RWPE1 (cell line): ENCODE measurements around the gene PRSS12.

Experiments
- CTCF ChIA-PET: fragments of 350-600 bp; sonication (Branson Sonifier 250); formaldehyde crosslinking; extraction: SDS; loops from one replicate; lab custom pipeline; 2021; lab: Yijun Ruan, JAX
- POLR2A ChIA-PET: fragments of 400-600 bp; formaldehyde crosslinking; extraction: SDS; loops from one replicate; lab custom pipeline; 2020; ENCODE audit warnings: antibody characterized with exemption; ENCODE audit not compliant: low non-redundant PET; lab: Yijun Ruan, JAX
- DNase-seq: peaks from one replicate; pipeline ENCODE4 v3.0.0; 2012; ENCODE audit warnings: low spot score
- H3K27ac ChIP-seq: fragments of 450-650 bp; 2 replicates; pipeline ENCODE4 v1.5.1; 2017
- CTCF ChIP-seq: fragments of 450-650 bp; conservative IDR thresholded peaks from 2 replicates; pipeline ENCODE4 v1.5.1; 2017; ENCODE audit warnings: low read depth, mild to moderate bottlenecking

The PRSS12 gene

GRCh38 chr4:118343501-118343900 is 9.3 kb downstream of the PRSS12 start:
- TF ChIP-seq CTCF: no peak
- ChIA-PET CTCF (interaction anchor here (1.1 kb wide), 1 partner anchor 14 kb away, joined by 4 read pairs; no protein-coding TSS in a partner anchor), POLR2A (no interaction called here)
- no peak for DNase-seq
- H3K27ac ChIP-seq: no peak overlapping the region

GRCh38 chr4:118340109-118340508 is 12.7 kb downstream of the PRSS12 start:
- no peak for TF ChIP-seq CTCF
- no peak overlapping the region for H3K27ac ChIP-seq
- ChIA-PET POLR2A (no interaction called here), CTCF (interaction anchor here (0.5 kb wide), 1 partner anchor 1637 kb away, joined by 3 read pairs; no protein-coding TSS in a partner anchor)
- no peak for DNase-seq

GRCh38 chr4:118338981-118339765 is 13.6 kb downstream of the PRSS12 start:
- no peak for TF ChIP-seq CTCF
- POLR2A ChIA-PET: no interaction called here
- H3K27ac ChIP-seq: no peak overlapping the region
- CTCF ChIA-PET: interaction anchor here (0.5 to 1.5 kb wide), 2 partner anchors 12 to 1638 kb away, joined by 3 read pairs; no protein-coding TSS in a partner anchor
- DNase-seq: no peak

GRCh38 chr4:118338518-118338917 is 14.3 kb downstream of the PRSS12 start:
- POLR2A ChIA-PET: no interaction called here
- TF ChIP-seq CTCF: no peak
- CTCF ChIA-PET: interaction anchor here (1.5 kb wide), 1 partner anchor 13 kb away, joined by 3 read pairs; no protein-coding TSS in a partner anchor
- no peak for DNase-seq
- H3K27ac ChIP-seq: no peak overlapping the region

- no peak for DNase-seq
- CTCF ChIA-PET: interaction anchor here (1.5 kb wide), 1 partner anchor 13 kb away, joined by 3 read pairs; no protein-coding TSS in a partner anchor
- POLR2A ChIA-PET: no interaction called here
Observed at GRCh38 chr4:118337954-118338353, 14.8 kb downstream of the PRSS12 start.

GRCh38 chr4:118335774-118336173 is 17.0 kb downstream of the PRSS12 start:
- ChIA-PET CTCF (interaction anchor here (0.8 kb wide), 1 partner anchor 28 kb away, joined by 4 read pairs; no protein-coding TSS in a partner anchor), POLR2A (no interaction called here)
- H3K27ac ChIP-seq: no peak overlapping the region
- DNase-seq: no peak
- no peak for TF ChIP-seq CTCF

More at GRCh38 chr4:118337954-118338353, 14.8 kb downstream of the PRSS12 start:
- no peak for TF ChIP-seq CTCF
- H3K27ac ChIP-seq: no peak overlapping the region
